Testis (tissue), 3 donors: ENCODE measurements around the gene WDR86. TPM values are rescaled to one million over a fixed set of nuclear protein-coding genes. Genes with fewer than 3 reads are reported as not detected.

Experiments
- DNase-seq: peaks from one replicate; pipeline ENCODE4 v3.0.0-alpha.2; 2019
- H3K27ac ChIP-seq, 2 donors: fragments of 200-600 bp; sonication (generic); one replicate each; pipeline ENCODE4 v1.5.1; 2019
- H3K27me3 ChIP-seq: fragments of 200-600 bp; sonication (generic); one replicate; pipeline ENCODE4 v1.5.1; 2019
- H3K36me3 ChIP-seq: fragments of 200-600 bp; sonication (generic); one replicate; pipeline ENCODE4 v1.5.1; 2017; ENCODE audit warnings: low read depth; ENCODE audit errors: missing control alignments
- H3K4me1 ChIP-seq: fragments of 200-600 bp; sonication (generic); one replicate; pipeline ENCODE4 v1.5.1; 2019
- H3K4me3 ChIP-seq, 2 donors: fragments of 200-600 bp; sonication (generic); one replicate each; pipeline ENCODE4 v1.5.1; 2017 to 2019
- H3K9me3 ChIP-seq: fragments of 200-600 bp; sonication (generic); one replicate; pipeline ENCODE4 v1.5.1; 2017
- POLR2A ChIP-seq: fragments of 450-650 bp; IDR thresholded peaks from one replicate; pipeline ENCODE4 v1.6.1; 2017; ENCODE audit warnings: antibody characterized with exemption, mild to moderate bottlenecking, moderate library complexity
- WGBS, 2 donors: methylation state at CpG; one replicate each; pipeline ENCODE4 v1.1.5; 2018; 5-methylcytosine and 5-hydroxymethylcytosine counted together
- intact Hi-C: fragments of 100-400 bp; cut with DNase I; formaldehyde crosslinking; loops from one replicate; pipeline ENCODE4 v1.15.1; 2023; ENCODE audit warnings: low total_unique reads
- polyA plus RNA-seq: library from polyadenylated mRNA; stranded (reverse); fragments of 350-450 nt; fragmentation: Illumina TruSeq; extraction: RNeasy Lipid Tissue Mini Kit (QIAGEN cat#74804); gene quantifications from one replicate; pipeline ENCODE4 v1.2.3, GENCODE V29; 2014; ENCODE audit warnings: low read depth, low replicate concordance; ENCODE audit not compliant: insufficient read depth
- total RNA-seq, 2 donors: library from RNA; depleted of rRNA; stranded (reverse); fragments of >200 nt; gene quantifications; one replicate each; pipeline ENCODE4 v1.2.3, GENCODE V29; 2016
- TF ChIP-seq, protein P1 (sequence below), 3 experiments: fragments of 450-650 bp in 2 of 3; fragments of 200-600 bp in 1 of 3; sonication (generic) in 1 of 3; IDR thresholded peaks; one replicate each; pipeline ENCODE4 v1.5.1; 2016 to 2019; ENCODE audit warnings: antibody characterized with exemption in 3 of 3, mild to moderate bottlenecking in 2 of 3, moderate library complexity in 1 of 3

Gene WDR86
- total and polyA plus RNA-seq, 3 donors from 2014 or later: 2.8 to 20.3 (median 9.6) TPM

DNA sequence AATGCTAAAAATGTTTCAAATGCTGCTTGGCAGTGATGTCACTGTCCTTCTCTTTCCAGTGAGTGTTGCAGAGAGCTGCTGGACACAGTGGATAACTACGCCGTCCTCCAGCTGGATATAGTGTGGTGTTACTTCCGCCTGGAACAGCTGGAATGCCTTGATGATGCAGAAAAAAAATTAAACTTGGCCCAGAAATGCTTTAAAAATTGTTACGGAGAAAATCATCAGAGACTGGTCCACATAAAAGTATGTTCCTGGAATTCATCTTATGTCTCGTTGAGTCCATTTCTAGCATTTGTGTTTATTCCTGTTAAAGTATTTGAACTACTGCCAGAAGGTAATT is 43.0 kb downstream of the WDR86 start:
- intact Hi-C loops: no loop called here
- no peak for TF ChIP-seq POLR2A
- TF ChIP-seq, protein P1, sequence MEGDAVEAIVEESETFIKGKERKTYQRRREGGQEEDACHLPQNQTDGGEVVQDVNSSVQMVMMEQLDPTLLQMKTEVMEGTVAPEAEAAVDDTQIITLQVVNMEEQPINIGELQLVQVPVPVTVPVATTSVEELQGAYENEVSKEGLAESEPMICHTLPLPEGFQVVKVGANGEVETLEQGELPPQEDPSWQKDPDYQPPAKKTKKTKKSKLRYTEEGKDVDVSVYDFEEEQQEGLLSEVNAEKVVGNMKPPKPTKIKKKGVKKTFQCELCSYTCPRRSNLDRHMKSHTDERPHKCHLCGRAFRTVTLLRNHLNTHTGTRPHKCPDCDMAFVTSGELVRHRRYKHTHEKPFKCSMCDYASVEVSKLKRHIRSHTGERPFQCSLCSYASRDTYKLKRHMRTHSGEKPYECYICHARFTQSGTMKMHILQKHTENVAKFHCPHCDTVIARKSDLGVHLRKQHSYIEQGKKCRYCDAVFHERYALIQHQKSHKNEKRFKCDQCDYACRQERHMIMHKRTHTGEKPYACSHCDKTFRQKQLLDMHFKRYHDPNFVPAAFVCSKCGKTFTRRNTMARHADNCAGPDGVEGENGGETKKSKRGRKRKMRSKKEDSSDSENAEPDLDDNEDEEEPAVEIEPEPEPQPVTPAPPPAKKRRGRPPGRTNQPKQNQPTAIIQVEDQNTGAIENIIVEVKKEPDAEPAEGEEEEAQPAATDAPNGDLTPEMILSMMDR (IDR thresholded peaks at IDR 0.05): no peak
- Histone ChIP-seq H3K4me3 (no peak overlapping the region), H3K9me3 (no peaks in the 10 kb centered on the region), H3K27me3 (no peaks in the 10 kb centered on the region), H3K4me1 (peaks cover 4% of the 10 kb centered on the region), H3K27ac (no peak overlapping the region), H3K36me3 (no peaks in the 10 kb centered on the region)
- WGBS, 2 donors: 40 to 43% methylated on average over 5 of the region's 5 CpGs
- no peak for DNase-seq

DNA sequence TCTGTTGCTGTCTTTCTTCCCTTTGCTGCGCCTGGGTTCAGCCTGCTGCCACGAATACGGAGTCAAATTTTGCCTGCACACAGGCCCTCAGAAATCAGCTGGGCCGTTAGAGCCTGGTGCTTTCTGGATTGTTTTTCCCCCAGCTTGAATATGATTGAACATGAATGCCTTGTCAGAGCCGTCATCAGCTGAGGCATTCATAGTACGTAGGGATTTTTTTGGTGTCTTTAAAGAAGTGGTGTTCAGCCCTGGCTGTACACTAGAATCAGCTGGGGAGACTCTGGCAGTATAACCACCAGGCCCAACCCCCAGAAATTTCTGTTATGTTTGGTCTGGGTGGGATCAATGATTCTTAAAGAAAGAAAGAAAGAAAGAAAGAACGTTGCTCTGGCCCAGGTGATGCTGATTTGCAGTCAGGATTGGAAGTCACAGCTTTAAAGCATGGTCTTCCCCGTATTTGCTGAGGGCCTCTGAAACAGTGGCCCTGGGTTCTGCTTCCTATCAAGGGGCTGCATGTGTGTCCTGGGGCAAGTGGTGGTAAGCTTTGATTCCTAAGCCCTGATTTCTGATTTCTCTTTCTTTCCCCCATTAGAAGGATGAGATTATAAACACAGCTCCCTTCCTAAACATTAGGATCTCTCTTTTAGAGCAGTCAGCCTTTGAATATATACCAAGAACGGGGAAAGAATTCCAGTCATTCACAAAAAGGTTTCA is 43.5 kb downstream of the WDR86 start:
- H3K36me3 ChIP-seq: no peaks in the 10 kb centered on the region
- 70% methylated on average over 9 of the region's 9 CpGs for WGBS, 2 donors
- peaks cover 4% of the 10 kb centered on the region for H3K4me1 ChIP-seq
- no peak overlapping the region for H3K4me3 ChIP-seq
- H3K27me3 ChIP-seq: no peaks in the 10 kb centered on the region
- H3K9me3 ChIP-seq: no peaks in the 10 kb centered on the region
- TF ChIP-seq, protein P1 (IDR thresholded peaks at IDR 0.05): no peak
- TF ChIP-seq POLR2A: no peak
- no peak overlapping the region for H3K27ac ChIP-seq
- DNase-seq: no peak
- intact Hi-C loops: no loop called here

DNA sequence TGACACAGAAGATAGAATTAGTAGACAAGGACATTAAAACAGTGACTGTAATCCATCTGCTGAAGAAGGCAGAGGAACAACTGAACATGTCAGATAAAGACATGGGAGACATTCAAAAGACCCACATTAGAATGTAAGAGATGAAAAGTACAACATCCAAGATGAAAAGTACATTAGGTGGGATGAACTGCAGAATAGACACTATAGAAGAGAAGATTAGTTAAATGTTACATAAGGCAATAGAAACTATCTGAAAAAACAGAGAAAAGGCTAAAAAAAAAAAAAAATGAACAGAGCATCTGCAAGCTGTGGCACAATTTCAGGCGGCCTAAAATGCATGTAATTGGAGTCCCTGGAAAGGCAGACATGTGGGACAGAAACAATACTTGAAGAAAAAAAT is 46.7 kb downstream of the WDR86 start:
- Histone ChIP-seq H3K36me3 (no peaks in the 10 kb centered on the region), H3K27me3 (no peaks in the 10 kb centered on the region), H3K27ac (no peak overlapping the region), H3K4me3 (no peak overlapping the region), H3K9me3 (no peaks in the 10 kb centered on the region), H3K4me1 (peaks cover 4% of the 10 kb centered on the region)
- 96% methylated on average over 1 of the region's 1 CpG for WGBS, 2 donors
- no peak for DNase-seq
- intact Hi-C loops: no loop called here
- TF ChIP-seq POLR2A: no peak
- TF ChIP-seq, protein P1 (IDR thresholded peaks at IDR 0.05): no peak

DNA sequence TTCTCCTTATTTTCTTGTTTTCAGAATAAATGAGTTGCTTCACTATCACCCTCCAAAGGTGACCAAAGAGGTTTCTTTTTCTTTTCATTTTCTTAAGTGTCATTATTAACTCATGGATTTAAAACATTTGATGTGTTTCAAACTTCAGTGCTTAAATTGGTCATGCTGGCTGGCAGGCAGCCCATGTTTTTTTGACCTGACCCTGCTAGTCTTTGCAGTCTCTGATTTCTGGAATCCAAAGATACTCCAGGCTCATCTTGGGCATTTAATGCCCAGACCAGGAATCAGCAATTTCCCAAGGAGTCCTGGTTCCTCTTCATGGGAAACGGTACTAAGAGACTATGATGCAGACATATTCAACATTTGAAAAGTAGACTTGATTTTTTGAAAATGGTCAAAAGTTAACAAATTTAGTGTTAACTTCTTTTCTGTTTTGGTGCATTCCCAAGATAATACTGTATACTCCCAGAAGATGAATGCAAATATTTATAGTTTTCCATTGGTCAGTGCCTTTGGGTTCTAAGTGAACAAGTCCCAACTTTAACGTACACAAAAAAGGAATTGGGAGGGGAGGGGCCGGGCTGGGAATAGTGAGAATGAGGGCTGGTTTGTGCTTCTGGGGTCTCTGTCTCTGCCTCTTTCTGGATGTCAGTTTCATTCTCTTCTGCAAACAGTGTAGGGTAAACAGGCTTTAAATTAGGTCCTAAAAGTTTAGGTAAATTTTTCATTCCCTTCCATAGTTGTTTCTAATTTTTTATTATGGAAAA is 48.5 kb downstream of the WDR86 start:
- no peak overlapping the region for H3K27ac ChIP-seq
- no peaks in the 10 kb centered on the region for H3K36me3 ChIP-seq
- intact Hi-C loops: no loop called here
- H3K4me1 ChIP-seq: peaks cover under 1% of the 10 kb centered on the region
- no peaks in the 10 kb centered on the region for H3K9me3 ChIP-seq
- WGBS, 2 donors: 90 to 91% methylated on average over 3 of the region's 3 CpGs
- no peak overlapping the region for H3K4me3 ChIP-seq
- H3K27me3 ChIP-seq: no peaks in the 10 kb centered on the region
- TF ChIP-seq, protein P1 (IDR thresholded peaks at IDR 0.05): no peak
- TF ChIP-seq POLR2A: no peak
- DNase-seq: no peak
